ENCODE measurements around the gene TSPAN14. TPM values are rescaled to one million over a fixed set of nuclear protein-coding genes. Genes with fewer than 3 reads are reported as not detected.
A peak's percentile ranks its signal among the peaks of the same experiment; 100 is the strongest.

Gene TSPAN14
- total RNA-seq, 1 experiment from 2014 or later = 116 TPM

GRCh38 chr10:80451132-80451531, 3.0 kb upstream of the TSPAN14 start:
- intact Hi-C loops (cut with micrococcal nuclease; ENCODE audit: unreplicated experiment) = no loop called here
- CTCF ChIA-PET = interaction anchor here (0.5 to 1.7 kb wide), 3 partner anchors 9 to 1460 kb away, joined by 3 to 4 read pairs (median 4); no protein-coding TSS in a partner anchor
- H3K4me3 Mint-ChIP-seq (ENCODE audit: low read depth, unreplicated experiment) = no peak overlapping the region
- H3K36me3 Mint-ChIP-seq (ENCODE audit: insufficient read depth, unreplicated experiment) = peaks cover 25% of the 10 kb centered on the region
- BruUV-seq (replicated peaks) = no TSS peak
- no peak overlapping the region for H3K27ac Mint-ChIP-seq (ENCODE audit: unreplicated experiment)
- no peak for DNase-seq
- H3K4me1 Mint-ChIP-seq (ENCODE audit: low read depth, unreplicated experiment) = peaks cover 21% of the 10 kb centered on the region
- H3K27me3 Mint-ChIP-seq (ENCODE audit: unreplicated experiment) = peaks cover 19% of the 10 kb centered on the region
- TF ChIP-seq CTCF (IDR thresholded peaks at IDR 0.05; ENCODE audit: unreplicated experiment) = no peak
- H3K9me3 Mint-ChIP-seq (ENCODE audit: low read depth, unreplicated experiment) = no peaks in the 10 kb centered on the region

- CTCF ChIA-PET = interaction anchor here (0.8 to 1.7 kb wide), 3 partner anchors 9 to 1065 kb away, joined by 3 to 4 read pairs (median 4); no protein-coding TSS in a partner anchor
- Mint-ChIP-seq H3K36me3 (ENCODE audit: insufficient read depth, unreplicated experiment) (peaks cover 27% of the 10 kb centered on the region), H3K9me3 (ENCODE audit: low read depth, unreplicated experiment) (no peaks in the 10 kb centered on the region), H3K27ac (ENCODE audit: unreplicated experiment) (no peak overlapping the region), H3K4me3 (ENCODE audit: low read depth, unreplicated experiment) (no peak overlapping the region), H3K27me3 (ENCODE audit: unreplicated experiment) (peaks cover 9% of the 10 kb centered on the region), H3K4me1 (ENCODE audit: low read depth, unreplicated experiment) (peaks cover 15% of the 10 kb centered on the region)
- no peak for DNase-seq
- BruUV-seq (replicated peaks) = no TSS peak
- no peak for TF ChIP-seq CTCF (IDR thresholded peaks at IDR 0.05; ENCODE audit: unreplicated experiment)
- intact Hi-C loops (cut with micrococcal nuclease; ENCODE audit: unreplicated experiment) = no loop called here
Observed at GRCh38 chr10:80452069-80452468, 2.0 kb upstream of the TSPAN14 start.

- no peak for TF ChIP-seq CTCF (IDR thresholded peaks at IDR 0.05; ENCODE audit: unreplicated experiment)
- Mint-ChIP-seq H3K27ac (ENCODE audit: unreplicated experiment) (no peak overlapping the region), H3K36me3 (ENCODE audit: insufficient read depth, unreplicated experiment) (peaks cover 27% of the 10 kb centered on the region), H3K9me3 (ENCODE audit: low read depth, unreplicated experiment) (no peaks in the 10 kb centered on the region), H3K4me3 (ENCODE audit: low read depth, unreplicated experiment) (no peak overlapping the region), H3K4me1 (ENCODE audit: low read depth, unreplicated experiment) (peaks cover 11% of the 10 kb centered on the region), H3K27me3 (ENCODE audit: unreplicated experiment) (peaks cover 4% of the 10 kb centered on the region)
- no TSS peak for BruUV-seq (replicated peaks)
- DNase-seq = no peak
- CTCF ChIA-PET = interaction anchor here (0.8 to 1.1 kb wide), 2 partner anchors 8 to 1066 kb away, joined by 3 to 4 read pairs; no protein-coding TSS in a partner anchor
- intact Hi-C loops (cut with micrococcal nuclease; ENCODE audit: unreplicated experiment) = no loop called here
Observed at GRCh38 chr10:80452640-80453039, 1.5 kb upstream of the TSPAN14 start.

GRCh38 chr10:80453056-80453841, 861 bp upstream of the TSPAN14 start:
- Mint-ChIP-seq H3K9me3 (ENCODE audit: low read depth, unreplicated experiment) (no peaks in the 10 kb centered on the region), H3K4me1 (ENCODE audit: low read depth, unreplicated experiment) (peaks cover 17% of the 10 kb centered on the region), H3K27me3 (ENCODE audit: unreplicated experiment) (no peaks in the 10 kb centered on the region), H3K27ac (ENCODE audit: unreplicated experiment) (peak overlapping the region; percentile 86), H3K4me3 (ENCODE audit: low read depth, unreplicated experiment) (no peak overlapping the region), H3K36me3 (ENCODE audit: insufficient read depth, unreplicated experiment) (peaks cover 33% of the 10 kb centered on the region)
- BruUV-seq (replicated peaks) = TSS peak; percentile 94
- CTCF ChIA-PET = interaction anchor here (0.8 to 10.0 kb wide), 3 partner anchors 8 to 1066 kb away, joined by 3 to 122 read pairs (median 4); no protein-coding TSS in a partner anchor
- intact Hi-C loops (cut with micrococcal nuclease; ENCODE audit: unreplicated experiment) = no loop called here
- no peak for DNase-seq
- TF ChIP-seq CTCF (IDR thresholded peaks at IDR 0.05; ENCODE audit: unreplicated experiment) = no peak
